Measurements from ENCODE around the gene SASH3. TPM values are rescaled to one million over a fixed set of nuclear protein-coding genes. Genes with fewer than 3 reads are reported as not detected.

SASH3 gene
- total RNA-seq, 1 experiment from 2014 or later: not detected

DNA sequence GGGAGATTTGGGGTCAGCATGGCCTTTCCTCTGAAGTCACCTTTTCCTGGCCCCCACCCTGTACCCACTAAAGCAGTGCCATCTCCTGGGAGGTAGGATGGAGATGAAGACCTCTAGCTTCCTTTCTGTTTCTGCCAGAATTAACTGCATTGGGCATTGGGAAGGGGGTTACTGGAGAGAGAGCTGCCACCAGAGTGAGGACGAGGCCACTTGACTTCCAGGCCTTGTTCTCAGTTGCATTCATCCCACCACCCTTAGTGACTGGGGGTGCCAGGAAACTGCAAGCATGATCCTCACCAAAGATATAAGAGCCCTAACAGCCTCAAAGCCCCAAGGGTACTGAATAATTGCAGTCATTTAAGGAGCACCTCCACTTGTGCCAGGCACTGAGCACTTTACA, 15.8 kb downstream of the SASH3 start:
- in situ Hi-C loops (cut with HindIII; ENCODE audit: low pct_unique_long_range_greater_than_20kb, low sequenced_read_pairs): no loop called here

GRCh38 chrX:129797251-129797906, 17.6 kb downstream of the SASH3 start:
- DNase-seq (ENCODE audit: low read depth): no peak
- in situ Hi-C loops (cut with HindIII; ENCODE audit: low pct_unique_long_range_greater_than_20kb, low sequenced_read_pairs): no loop called here

More for the DNA sequence above, 15.8 kb downstream of the SASH3 start:
- DNase-seq (ENCODE audit: low read depth): no peak

DNA sequence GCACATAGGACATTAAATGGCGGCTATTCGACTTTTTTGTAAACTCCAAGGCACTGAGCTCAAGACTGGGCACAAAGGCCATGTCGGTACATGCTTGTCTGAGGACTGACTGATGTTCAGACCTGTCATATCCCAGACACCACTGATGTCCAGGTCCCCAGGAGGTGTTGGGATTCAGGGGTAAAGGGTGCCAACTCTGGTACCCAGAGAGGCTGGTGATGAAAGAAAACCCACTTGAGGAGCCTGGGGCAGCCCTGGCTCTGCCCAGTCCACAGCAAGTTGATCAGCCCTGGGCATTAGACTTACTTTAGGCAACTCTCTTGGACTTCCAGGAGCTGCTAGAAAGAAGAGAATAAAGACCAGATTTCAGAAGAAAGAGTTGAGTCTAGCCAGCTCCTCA, 18.7 kb downstream of the SASH3 start:
- DNase-seq (ENCODE audit: low read depth): no peak

GRCh38 chrX:129798888-129799287, 19.1 kb downstream of the SASH3 start:
- in situ Hi-C loops (cut with HindIII; ENCODE audit: low pct_unique_long_range_greater_than_20kb, low sequenced_read_pairs): no loop called here
- DNase-seq (ENCODE audit: low read depth): no peak

More for the DNA sequence above, 18.7 kb downstream of the SASH3 start:
- in situ Hi-C loops (cut with HindIII; ENCODE audit: low pct_unique_long_range_greater_than_20kb, low sequenced_read_pairs): no loop called here

- no peak for DNase-seq (ENCODE audit: low read depth)
- in situ Hi-C loops (cut with HindIII; ENCODE audit: low pct_unique_long_range_greater_than_20kb, low sequenced_read_pairs): no loop called here
Measured at GRCh38 chrX:129800186-129800585, 20.4 kb downstream of the SASH3 start.

DNA sequence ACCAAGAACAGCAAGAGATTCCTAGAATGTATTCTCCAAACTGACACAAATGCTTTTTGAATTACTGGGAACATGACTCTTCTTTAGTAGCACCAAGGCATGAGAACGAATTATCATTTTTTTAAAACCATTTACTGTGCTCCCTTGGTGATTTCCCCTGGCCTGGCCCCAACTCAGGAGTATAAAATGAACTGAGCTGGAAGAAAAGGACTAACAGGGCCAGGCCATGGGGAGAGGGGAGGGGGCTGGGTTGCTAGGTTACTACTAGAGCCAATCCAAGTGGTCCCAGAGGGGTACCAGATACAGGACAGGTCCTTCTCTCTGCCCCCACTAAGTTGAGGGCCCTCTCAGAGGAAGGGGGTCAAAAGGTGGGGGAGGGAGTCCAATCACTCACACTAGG, 23.1 kb downstream of the SASH3 start:
- DNase-seq (ENCODE audit: low read depth): no peak
- in situ Hi-C loops (cut with HindIII; ENCODE audit: low pct_unique_long_range_greater_than_20kb, low sequenced_read_pairs): no loop called here

GRCh38 chrX:129804806-129805205, 25.1 kb downstream of the SASH3 start:
- no peak for DNase-seq (ENCODE audit: low read depth)
- in situ Hi-C loops (cut with HindIII; ENCODE audit: low pct_unique_long_range_greater_than_20kb, low sequenced_read_pairs): no loop called here

- no peak for DNase-seq (ENCODE audit: low read depth)
- in situ Hi-C loops (cut with HindIII; ENCODE audit: low pct_unique_long_range_greater_than_20kb, low sequenced_read_pairs): no loop called here
Measured at GRCh38 chrX:129808158-129808828, 28.5 kb downstream of the SASH3 start.

DNA sequence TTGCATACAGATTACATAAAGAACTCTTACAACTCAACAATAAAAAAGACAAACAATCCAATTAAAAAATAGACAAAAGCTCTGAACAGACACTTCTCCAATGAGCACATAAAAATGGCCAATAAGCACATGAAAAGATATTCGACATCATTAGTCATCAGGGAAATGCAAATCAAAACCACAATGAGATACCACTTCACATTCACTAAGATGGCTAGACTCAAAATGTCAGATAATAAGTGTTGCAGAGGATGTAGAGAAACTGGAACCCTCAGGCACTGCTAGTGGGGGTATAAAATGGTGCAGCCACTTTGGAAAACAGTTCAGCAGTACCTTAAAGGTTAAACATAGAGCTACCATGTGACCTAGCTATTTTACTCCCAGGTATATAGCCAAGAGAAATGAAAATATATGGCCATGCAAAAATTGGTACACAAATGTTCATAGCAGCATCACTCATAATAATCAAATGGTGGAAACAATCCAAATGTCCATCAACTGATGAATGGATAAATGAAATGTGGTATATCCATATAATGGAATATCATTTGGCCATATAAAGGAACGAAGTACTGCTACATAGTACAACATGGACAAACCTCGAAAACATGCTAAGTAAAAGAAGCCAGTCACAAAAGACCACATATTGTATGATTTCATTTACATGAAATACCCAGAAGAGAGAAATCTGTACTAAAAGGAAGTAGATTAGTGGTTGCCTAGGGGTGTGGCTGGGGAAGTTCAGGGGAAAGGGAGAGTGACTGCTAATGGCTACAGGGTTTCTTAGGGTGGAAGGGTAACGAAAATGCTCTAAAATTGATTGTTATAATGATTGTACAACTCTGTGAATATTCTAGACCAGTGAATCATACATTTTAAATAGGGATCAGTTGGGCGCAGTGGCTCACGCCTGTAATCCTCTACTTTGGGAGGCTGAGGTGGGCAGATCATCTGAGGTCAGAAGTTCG, 29.4 kb downstream of the SASH3 start:
- no peak for DNase-seq (ENCODE audit: low read depth)
- in situ Hi-C loops (cut with HindIII; ENCODE audit: low pct_unique_long_range_greater_than_20kb, low sequenced_read_pairs): no loop called here

DNA sequence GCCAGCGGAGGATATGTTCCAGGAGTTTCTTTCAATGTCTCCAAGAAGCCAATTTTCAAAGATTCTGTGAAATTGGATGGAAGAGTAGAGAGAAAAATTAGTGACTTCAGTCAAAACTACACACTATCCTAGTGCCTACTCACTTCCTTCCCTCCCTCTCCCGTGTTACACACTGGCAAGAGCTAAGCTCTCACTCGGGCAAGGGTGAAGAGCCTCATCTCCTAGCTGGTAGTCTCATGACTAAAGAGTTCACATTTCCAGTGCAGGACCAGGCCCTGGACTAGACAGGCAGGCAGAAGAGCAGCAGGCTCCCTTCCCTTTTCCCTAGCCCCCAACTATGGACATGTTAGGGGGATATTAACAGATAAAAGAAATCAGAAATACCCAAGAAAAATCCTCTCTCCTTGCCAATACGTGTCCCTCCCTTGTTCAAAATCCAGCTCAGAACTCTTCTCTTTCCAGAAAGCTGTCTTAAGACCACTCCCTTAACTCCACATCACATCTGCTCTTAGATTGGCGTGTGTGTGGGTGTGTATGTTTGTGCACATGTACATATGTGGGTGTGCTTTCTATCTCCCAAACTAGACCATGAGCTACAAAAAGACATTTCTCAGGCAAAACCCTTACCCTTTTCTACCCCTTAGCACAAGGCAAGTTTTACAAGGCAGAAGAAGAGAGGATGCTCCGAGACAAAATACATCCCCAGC, 34.1 kb downstream of the SASH3 start:
- DNase-seq (ENCODE audit: low read depth): no peak
- in situ Hi-C loops (cut with HindIII; ENCODE audit: low pct_unique_long_range_greater_than_20kb, low sequenced_read_pairs): no loop called here

GRCh38 chrX:129818123-129818522, 38.4 kb downstream of the SASH3 start:
- no peak for DNase-seq (ENCODE audit: low read depth)
- in situ Hi-C loops (cut with HindIII; ENCODE audit: low pct_unique_long_range_greater_than_20kb, low sequenced_read_pairs): no loop called here

DNA sequence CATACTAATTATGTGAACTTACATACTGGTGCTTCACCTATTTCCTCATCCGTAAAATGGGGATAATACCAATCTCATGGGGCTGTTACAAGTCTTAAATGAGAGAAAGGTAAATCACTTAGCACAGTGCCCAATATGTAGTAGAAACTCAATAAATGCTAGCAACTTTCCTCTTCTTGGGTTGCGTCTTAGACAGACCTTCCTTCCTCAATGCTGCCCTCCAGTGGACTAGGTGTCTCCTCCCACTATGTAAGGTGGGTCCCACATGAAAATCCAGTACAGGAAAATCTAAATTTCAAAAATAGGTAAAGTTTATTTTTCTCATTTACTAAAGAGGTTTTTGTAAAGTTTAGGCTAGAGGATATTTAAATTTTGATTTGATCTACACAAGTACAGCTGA, 43.4 kb downstream of the SASH3 start:
- no peak for DNase-seq (ENCODE audit: low read depth)
- in situ Hi-C loops (cut with HindIII; ENCODE audit: low pct_unique_long_range_greater_than_20kb, low sequenced_read_pairs): no loop called here

DNA sequence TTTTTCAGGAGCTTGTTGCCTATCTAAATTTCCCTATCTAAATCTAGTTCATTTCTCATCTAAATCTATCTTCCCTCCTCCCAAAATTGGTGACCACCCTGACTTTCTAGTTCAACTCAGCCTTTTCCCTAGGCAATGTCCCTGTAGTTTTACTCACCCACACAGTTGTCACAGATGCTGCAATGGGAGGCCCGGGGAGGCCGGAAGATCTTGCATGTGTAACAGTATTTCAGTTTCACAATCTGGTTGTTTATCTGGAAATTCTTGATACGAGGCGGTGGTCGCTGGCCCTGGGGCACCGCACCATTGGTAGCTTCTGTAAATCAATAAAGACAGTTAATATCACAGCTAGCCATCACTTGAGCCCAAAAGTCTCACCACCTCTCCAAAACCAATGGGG, 43.8 kb downstream of the SASH3 start:
- DNase-seq (ENCODE audit: low read depth): no peak
- in situ Hi-C loops (cut with HindIII; ENCODE audit: low pct_unique_long_range_greater_than_20kb, low sequenced_read_pairs): no loop called here

GRCh38 chrX:129824620-129825019, 44.9 kb downstream of the SASH3 start:
- in situ Hi-C loops (cut with HindIII; ENCODE audit: low pct_unique_long_range_greater_than_20kb, low sequenced_read_pairs): no loop called here

DNA sequence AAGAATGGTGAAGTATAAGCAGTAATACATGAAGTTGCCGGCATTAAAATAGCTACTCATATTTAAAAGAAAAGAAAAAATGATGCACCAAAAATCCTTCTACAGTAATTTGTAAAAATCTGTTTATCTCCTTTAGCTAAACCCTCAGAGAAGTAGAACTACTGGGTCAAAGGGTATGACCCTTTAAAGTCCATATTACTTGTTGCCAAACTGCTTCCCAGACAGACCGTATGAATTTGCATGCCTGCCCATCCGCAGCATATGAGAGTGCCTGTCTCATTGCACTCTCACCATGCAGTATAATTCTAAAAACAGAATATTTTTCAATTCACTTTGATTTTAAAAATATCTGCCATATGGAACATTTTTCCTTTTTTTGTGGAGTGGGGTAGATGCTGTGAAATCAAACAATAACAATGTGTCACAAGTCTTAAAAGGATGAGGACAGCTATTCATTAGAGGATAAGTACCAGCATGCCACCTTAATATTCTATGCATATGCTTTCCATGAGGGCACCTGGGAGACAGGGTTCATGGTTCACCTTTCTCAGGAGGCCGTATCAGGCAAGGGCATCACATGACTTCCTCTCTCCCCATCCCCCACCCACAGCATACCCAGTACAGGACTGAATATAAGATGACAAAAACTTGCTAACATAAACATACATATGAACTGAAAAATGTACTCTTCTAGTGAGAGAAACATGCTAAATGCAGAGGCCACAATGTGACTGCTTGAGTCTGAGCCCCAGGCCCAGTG, 46.2 kb downstream of the SASH3 start:
- in situ Hi-C loops (cut with HindIII; ENCODE audit: low pct_unique_long_range_greater_than_20kb, low sequenced_read_pairs): no loop called here
- DNase-seq (ENCODE audit: low read depth): no peak

More at GRCh38 chrX:129824620-129825019, 44.9 kb downstream of the SASH3 start:
- no peak for DNase-seq (ENCODE audit: low read depth)

GRCh38 chrX:129830494-129830893, 50.7 kb downstream of the SASH3 start:
- in situ Hi-C loops (cut with HindIII; ENCODE audit: low pct_unique_long_range_greater_than_20kb, low sequenced_read_pairs): no loop called here
- no peak for DNase-seq (ENCODE audit: low read depth)

GRCh38 chrX:129831091-129831885, 51.5 kb downstream of the SASH3 start:
- in situ Hi-C loops (cut with HindIII; ENCODE audit: low pct_unique_long_range_greater_than_20kb, low sequenced_read_pairs): no loop called here
- no peak for DNase-seq (ENCODE audit: low read depth)
